RWPE2 (cell line): ENCODE results near the gene SERPINH1.

Source experiments
- ATAC-seq: fragments of 200-7000 bp; cut with Tn5 transposase; 3 replicates; pipeline ENCODE4 v1.9.1; 2021; ENCODE audit warnings: low read depth
- DNase-seq: peaks from one replicate; pipeline ENCODE4 v3.0.0-alpha.2; 2020; ENCODE audit warnings: low spot score
- H3K27ac ChIP-seq: fragments of 450-650 bp; 2 replicates; pipeline ENCODE4 v1.5.1; 2017; ENCODE audit warnings: mild to moderate bottlenecking; ENCODE audit not compliant: poor library complexity, severe bottlenecking
- H3K27me3 ChIP-seq: fragments of 250-450 bp; sonication (Bioruptor Pico); 2 replicates; pipeline ENCODE4 v1.5.1; 2021; ENCODE audit warnings: mild to moderate bottlenecking, moderate library complexity; ENCODE audit not compliant: insufficient read depth, poor library complexity, severe bottlenecking
- H3K36me3 ChIP-seq: fragments of 250-450 bp; sonication (Bioruptor Pico); 2 replicates; pipeline ENCODE4 v1.5.1; 2020; ENCODE audit warnings: low read depth, mild to moderate bottlenecking, moderate library complexity
- H3K4me1 ChIP-seq: fragments of 250-450 bp; sonication (Bioruptor Pico); 2 replicates; pipeline ENCODE4 v1.5.1; 2021; ENCODE audit warnings: mild to moderate bottlenecking, moderate library complexity; ENCODE audit not compliant: insufficient read depth, poor library complexity, severe bottlenecking
- H3K4me3 ChIP-seq: fragments of 250-450 bp; sonication (Bioruptor Pico); 2 replicates; pipeline ENCODE4 v1.5.1; 2021; ENCODE audit warnings: mild to moderate bottlenecking, moderate library complexity; ENCODE audit not compliant: severe bottlenecking
- H3K9me3 ChIP-seq: fragments of 250-450 bp; sonication (Bioruptor Pico); 2 replicates; pipeline ENCODE4 v1.5.1; 2021; ENCODE audit warnings: mild to moderate bottlenecking, moderate library complexity; ENCODE audit not compliant: severe bottlenecking
- TF ChIP-seq, protein P1 (sequence below): fragments of 450-650 bp; IDR thresholded peaks from one replicate; pipeline ENCODE4 v1.5.1; 2017; ENCODE audit warnings: mild to moderate bottlenecking, moderate library complexity; ENCODE audit not compliant: poor library complexity, severe bottlenecking

Gene SERPINH1

DNA sequence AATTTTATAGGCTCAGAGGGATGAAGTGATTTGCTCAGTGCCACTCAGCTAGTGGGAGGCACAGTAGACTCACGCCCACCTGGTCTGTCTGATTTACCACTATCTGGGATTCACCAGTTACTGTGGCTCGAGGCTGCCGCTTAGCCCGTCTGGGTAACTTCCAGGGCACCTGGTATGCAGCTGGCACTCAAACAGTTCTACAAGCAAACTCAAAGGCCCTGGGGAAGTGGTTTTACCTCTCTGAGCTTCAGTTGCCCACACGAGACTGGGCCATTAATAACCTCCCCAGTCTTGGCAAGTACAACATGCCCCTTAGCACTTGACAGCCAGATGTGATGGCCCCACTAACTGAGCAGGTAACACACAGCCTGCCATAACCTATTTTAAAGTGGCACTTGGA, 38.9 kb upstream of the SERPINH1 start:
- Histone ChIP-seq H3K27ac (no peak overlapping the region), H3K4me1 (no peaks in the 10 kb centered on the region), H3K9me3 (no peaks in the 10 kb centered on the region), H3K4me3 (no peak overlapping the region), H3K36me3 (no peaks in the 10 kb centered on the region), H3K27me3 (no peaks in the 10 kb centered on the region)
- TF ChIP-seq, protein P1, sequence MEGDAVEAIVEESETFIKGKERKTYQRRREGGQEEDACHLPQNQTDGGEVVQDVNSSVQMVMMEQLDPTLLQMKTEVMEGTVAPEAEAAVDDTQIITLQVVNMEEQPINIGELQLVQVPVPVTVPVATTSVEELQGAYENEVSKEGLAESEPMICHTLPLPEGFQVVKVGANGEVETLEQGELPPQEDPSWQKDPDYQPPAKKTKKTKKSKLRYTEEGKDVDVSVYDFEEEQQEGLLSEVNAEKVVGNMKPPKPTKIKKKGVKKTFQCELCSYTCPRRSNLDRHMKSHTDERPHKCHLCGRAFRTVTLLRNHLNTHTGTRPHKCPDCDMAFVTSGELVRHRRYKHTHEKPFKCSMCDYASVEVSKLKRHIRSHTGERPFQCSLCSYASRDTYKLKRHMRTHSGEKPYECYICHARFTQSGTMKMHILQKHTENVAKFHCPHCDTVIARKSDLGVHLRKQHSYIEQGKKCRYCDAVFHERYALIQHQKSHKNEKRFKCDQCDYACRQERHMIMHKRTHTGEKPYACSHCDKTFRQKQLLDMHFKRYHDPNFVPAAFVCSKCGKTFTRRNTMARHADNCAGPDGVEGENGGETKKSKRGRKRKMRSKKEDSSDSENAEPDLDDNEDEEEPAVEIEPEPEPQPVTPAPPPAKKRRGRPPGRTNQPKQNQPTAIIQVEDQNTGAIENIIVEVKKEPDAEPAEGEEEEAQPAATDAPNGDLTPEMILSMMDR, result no peak
- ATAC-seq (no peak), DNase-seq (no peak)

DNA sequence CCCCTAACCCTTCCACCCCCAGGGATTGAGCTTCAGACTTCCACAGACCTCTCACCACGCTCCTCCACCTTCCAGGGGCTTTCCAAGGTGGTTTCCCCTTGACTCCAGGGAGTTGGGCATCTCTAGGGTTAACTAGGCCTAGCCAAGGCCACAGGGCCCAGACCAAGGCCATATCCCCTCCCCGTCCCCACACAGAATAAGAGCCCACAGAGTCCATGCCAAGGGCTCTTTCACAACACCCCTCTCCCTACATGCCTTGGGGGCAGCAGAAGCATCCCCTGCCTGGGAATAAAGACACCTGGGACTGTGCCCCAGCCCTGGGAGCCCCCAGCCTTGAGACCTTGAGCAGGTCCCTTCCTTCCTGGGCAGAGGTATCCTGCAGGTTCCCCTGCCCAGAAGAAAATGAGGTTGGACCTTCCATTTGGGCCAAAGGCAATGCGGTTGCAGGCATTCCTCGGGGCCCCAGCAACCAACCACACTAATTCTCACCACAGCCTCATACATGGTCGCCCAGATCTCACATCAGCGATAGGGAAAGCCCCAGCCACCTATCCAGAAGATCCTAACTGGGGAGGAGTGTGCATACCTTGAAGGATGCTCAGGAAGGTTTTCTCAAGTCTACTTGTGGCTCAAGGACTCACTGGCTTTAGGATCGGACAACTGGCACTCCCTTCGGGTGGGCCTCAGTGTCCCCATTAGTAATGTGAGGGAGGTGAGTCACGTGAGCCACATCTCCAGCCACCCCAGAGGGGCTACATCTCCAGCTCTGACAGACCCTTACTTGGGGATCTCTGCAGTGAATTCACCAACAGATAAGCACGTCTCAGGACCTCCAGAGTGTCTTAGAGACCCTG, 38.0 kb upstream of the SERPINH1 start:
- TF ChIP-seq, protein P1, result no peak
- H3K4me1 ChIP-seq, result no peaks in the 10 kb centered on the region
- H3K9me3 ChIP-seq, result no peaks in the 10 kb centered on the region
- H3K27ac ChIP-seq, result no peak overlapping the region
- H3K4me3 ChIP-seq, result no peak overlapping the region
- H3K27me3 ChIP-seq, result no peaks in the 10 kb centered on the region
- ATAC-seq, result no peak
- DNase-seq, result no peak
- H3K36me3 ChIP-seq, result no peaks in the 10 kb centered on the region

DNA sequence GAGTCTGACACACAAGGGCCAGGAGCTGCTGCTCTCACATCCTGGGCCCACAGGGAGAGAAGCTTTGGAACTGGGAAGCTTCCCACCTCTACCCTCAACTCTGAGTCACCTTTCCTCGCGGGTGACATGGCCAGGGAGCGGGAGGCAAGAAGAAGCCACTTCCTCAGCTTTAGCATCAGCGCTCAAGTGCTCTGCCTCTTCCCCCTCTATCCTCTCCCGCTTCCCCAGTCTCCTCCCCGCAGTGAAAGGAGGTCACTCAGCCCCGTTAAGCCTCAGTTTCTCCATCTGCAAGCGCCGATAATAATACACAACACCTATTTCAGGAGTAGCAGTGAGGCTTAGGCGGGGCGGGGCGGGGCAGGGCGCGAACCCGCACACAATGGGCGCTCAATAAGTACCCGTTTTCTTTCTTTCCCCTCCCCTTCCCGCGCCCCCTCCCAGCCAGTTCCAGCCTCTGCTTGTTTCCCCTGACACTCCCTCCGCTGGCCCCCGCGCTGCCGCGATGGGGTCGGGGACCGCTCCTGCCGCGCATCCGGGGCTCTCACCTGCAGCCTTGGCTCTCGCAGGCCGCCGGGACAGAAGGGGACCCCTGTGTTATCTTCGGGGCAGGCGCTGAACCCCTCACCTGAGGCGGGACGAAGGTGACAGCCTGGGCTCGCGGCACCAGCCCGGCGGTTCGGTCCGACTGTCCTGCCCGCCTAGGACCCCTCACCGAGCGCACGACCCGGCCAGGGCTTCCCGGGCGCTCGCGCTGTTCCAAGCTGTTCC, 37.2 kb upstream of the SERPINH1 start:
- H3K4me3 ChIP-seq, result peak overlapping the region; percentile 69
- ATAC-seq (peak; percentile 2; the same call in 1 of the 3 replicates), DNase-seq (no peak)
- TF ChIP-seq, protein P1, result no peak
- H3K36me3 ChIP-seq, result no peaks in the 10 kb centered on the region
- H3K27ac ChIP-seq, result no peak overlapping the region
- H3K9me3 ChIP-seq, result no peaks in the 10 kb centered on the region
- H3K4me1 ChIP-seq, result no peaks in the 10 kb centered on the region
- no peaks in the 10 kb centered on the region for H3K27me3 ChIP-seq

DNA sequence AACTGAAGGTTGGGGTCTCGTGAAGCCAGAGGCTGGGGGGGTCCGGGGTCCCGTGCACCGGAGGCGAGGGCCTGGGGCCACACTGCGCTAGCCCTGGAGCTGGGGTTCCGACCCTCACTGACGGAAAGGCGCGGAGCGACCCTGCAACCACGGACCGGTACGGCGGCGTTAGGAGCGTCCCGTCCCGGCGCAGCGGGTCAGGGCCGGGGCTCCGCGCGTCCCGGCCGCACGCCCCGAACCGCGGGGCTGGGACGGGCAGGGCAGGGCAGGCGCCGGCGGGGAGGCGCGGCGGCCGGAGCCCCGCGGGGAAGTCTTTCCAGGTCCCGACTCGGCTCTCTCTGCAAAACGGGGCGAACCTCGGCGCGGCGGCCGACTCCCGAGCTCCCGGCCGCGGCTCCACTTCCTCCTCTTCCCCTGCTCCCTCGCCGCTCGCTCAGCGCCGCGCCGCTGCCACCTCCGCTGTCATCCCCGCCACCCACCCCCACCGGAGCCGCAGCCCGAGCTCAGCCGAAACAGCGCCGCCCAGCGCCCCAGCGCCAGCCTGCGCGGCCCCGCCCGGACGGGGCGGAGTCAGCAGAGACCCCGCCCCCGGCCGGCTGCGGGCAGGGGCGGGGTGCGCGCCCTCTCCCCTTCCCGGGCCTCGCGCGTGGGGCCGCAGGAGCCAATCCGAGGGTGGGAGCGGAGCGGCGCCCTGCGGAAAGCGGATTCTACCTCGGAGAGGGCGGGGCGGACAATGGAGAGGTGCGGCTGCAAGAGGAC, 36.4 kb upstream of the SERPINH1 start, which contains the start of gene GDPD5:
TSS of gene GDPD5 (minus strand) at position 509 of the 759 bp plus-strand sequence. CDS start 48,206 bp downstream, outside the sequence.
- no peaks in the 10 kb centered on the region for H3K9me3 ChIP-seq
- H3K27me3 ChIP-seq, result no peaks in the 10 kb centered on the region
- H3K4me1 ChIP-seq, result no peaks in the 10 kb centered on the region
- no peaks in the 10 kb centered on the region for H3K36me3 ChIP-seq
- peak within 1 kb of the TSS; percentile 69 for H3K4me3 ChIP-seq
- TF ChIP-seq, protein P1, result peak; percentile 91
- DNase-seq, result peak; percentile 80
- ATAC-seq, result peak; percentile 80
- no peak within 1 kb of the TSS for H3K27ac ChIP-seq
